HepG2 (cell line): ENCODE results near the gene MYH10. TPM values are rescaled to one million over a fixed set of nuclear protein-coding genes. Genes with fewer than 3 reads are reported as not detected.

Experiments
- ATAC-seq: fragments of 200-7000 bp; cut with Tn5 transposase; 3 replicates; pipeline ENCODE4 v1.9.1; 2020; ENCODE audit warnings: mild to moderate bottlenecking, moderate library complexity
- BruUV-seq: library from RNA; stranded (reverse); fragments of 400-500 nt; replicated peaks from 2 replicates; lab custom pipeline; 2021; lab: Mats Ljungman, UMichigan
- CTCF ChIA-PET: fragments of 300-600 bp; formaldehyde crosslinking; extraction: SDS; loops from one replicate; lab custom pipeline; 2021; ENCODE audit warnings: low total read pairs, inconsistent platforms, low intra/inter-chr PET ratio; lab: Yijun Ruan, JAX
- POLR2A ChIA-PET: fragments of 350-600 bp; sonication (Branson Sonifier 250); formaldehyde crosslinking; loops from one replicate; lab custom pipeline; 2020; ENCODE audit warnings: antibody characterized with exemption, inconsistent platforms; lab: Yijun Ruan, JAX
- DNase-seq: peaks from one replicate; pipeline ENCODE4 v3.0.0-alpha.2; 2015; ENCODE audit warnings: low spot score
- FAIRE-seq: peaks from 3 replicates; lab custom pipeline; 2011; peaks lifted over from hg19 to GRCh38; lab: Jason Lieb, UNC
- H2AFZ ChIP-seq: one replicate; pipeline ENCODE4 v1.6.1; 2011; ENCODE audit warnings: low read length, inconsistent platforms
- H3K27ac ChIP-seq: fragments of 300-600 bp; 3 replicates; pipeline ENCODE4 v1.8.0; 2011; ENCODE audit warnings: mixed run types, mild to moderate bottlenecking, mixed read lengths, low read length, inconsistent platforms; ENCODE audit not compliant: insufficient read depth; ENCODE audit errors: extremely low read length
- H3K27me3 ChIP-seq, 2 experiments: fragments of 200-600 bp in 1 of 2; 2 replicates in 1 of 2; 3 replicates in 1 of 2; pipeline versions ENCODE4 v1.6.0 to v1.8.0; 2011; ENCODE audit warnings: low read length in 2 of 2, mild to moderate bottlenecking in 2 of 2, moderate library complexity in 2 of 2, inconsistent platforms in 1 of 2; ENCODE audit not compliant: insufficient read depth in 2 of 2, control insufficient read depth in 1 of 2
- H3K36me3 ChIP-seq, 2 experiments: fragments of 200-600 bp in 1 of 2; replicated peaks in 1 of 2; 2 replicates in 1 of 2; 3 replicates in 1 of 2; pipeline versions ENCODE4 v1.5.1 to v1.8.0; 2011; ENCODE audit warnings: low read length in 2 of 2, inconsistent platforms in 1 of 2; ENCODE audit not compliant: insufficient read depth in 2 of 2, control insufficient read depth in 1 of 2
- H3K4me1 ChIP-seq: 2 replicates; pipeline ENCODE4 v1.5.1; 2012; ENCODE audit warnings: low read length, inconsistent platforms; ENCODE audit not compliant: insufficient read depth
- H3K4me2 ChIP-seq: 2 replicates; pipeline ENCODE4 v1.6.0; 2011; ENCODE audit warnings: low read depth, low read length, inconsistent platforms
- H3K4me3 ChIP-seq, 3 experiments: fragments of 200-600 bp in 1 of 3; sonication (generic), shearing (Covaris generic) in 1 of 3; replicated peaks in 1 of 3; 2 replicates each; pipeline ENCODE4 v1.5.1; 2011 to 2016; ENCODE audit warnings: low read length in 3 of 3, inconsistent platforms in 2 of 3, low read depth in 2 of 3, mild to moderate bottlenecking in 2 of 3, control low read depth in 1 of 3, mixed read lengths in 1 of 3; ENCODE audit not compliant: insufficient read depth in 1 of 3
- H3K79me2 ChIP-seq: one replicate; pipeline ENCODE4 v1.6.1; 2011; ENCODE audit warnings: low read length, inconsistent platforms; ENCODE audit not compliant: insufficient read depth
- H3K9ac ChIP-seq: 2 replicates; pipeline ENCODE4 v1.6.0; 2011; ENCODE audit warnings: mild to moderate bottlenecking, low read depth, low read length, inconsistent platforms; ENCODE audit not compliant: insufficient read depth
- H3K9me3 ChIP-seq: 2 replicates; pipeline ENCODE4 v1.5.1; 2012; ENCODE audit warnings: mild to moderate bottlenecking, low read length
- H4K20me1 ChIP-seq: 2 replicates; pipeline ENCODE4 v1.6.0; 2011; ENCODE audit warnings: inconsistent platforms, mild to moderate bottlenecking, low read length, moderate library complexity; ENCODE audit not compliant: insufficient read depth
- FOSL1 ChIP-seq: sonication (generic); formaldehyde crosslinking; IDR thresholded peaks from 2 replicates; pipeline ENCODE4 v1.9.0; 2021; ENCODE audit warnings: missing genetic modification reagents, borderline replicate concordance
- PCBP2 ChIP-seq: fragments of 200-400 bp; formaldehyde crosslinking; optimal IDR thresholded peaks from 2 replicates; pipeline ENCODE3; 2018; ENCODE audit warnings: low read length, low read depth; ENCODE audit not compliant: poor library complexity, severe bottlenecking
- POLR2G ChIP-seq: fragments of 200-400 bp; formaldehyde crosslinking; IDR thresholded peaks from 2 replicates; pipeline ENCODE4 v1.6.1; 2018; ENCODE audit warnings: mild to moderate bottlenecking, low read depth, low read length, moderate library complexity
- STAG1 ChIP-seq: sonication (generic); formaldehyde crosslinking; IDR thresholded peaks from 2 replicates; pipeline ENCODE4 v1.4.0; 2020; ENCODE audit warnings: missing genetic modification reagents
- ZNF546 ChIP-seq: sonication (generic); formaldehyde crosslinking; conservative IDR thresholded peaks from 2 replicates; pipeline ENCODE4 v1.8.1; 2023; ENCODE audit warnings: mild to moderate bottlenecking, missing genetic modification reagents
- ZNF816 ChIP-seq: sonication (generic); formaldehyde crosslinking; IDR thresholded peaks from 2 replicates; pipeline ENCODE4 v1.8.0; 2022; ENCODE audit warnings: missing genetic modification reagents, mild to moderate bottlenecking, borderline replicate concordance
- WGBS: methylation state at CpG from one replicate; pipeline ENCODE4 v1.1.6; 2017; ENCODE audit warnings: low lambda C conversion rate; 5-methylcytosine and 5-hydroxymethylcytosine counted together
- in situ Hi-C: cut with HindIII; loops from 2 replicates; pipeline ENCODE4 v1.10.0; 2017; ENCODE audit warnings: low pct_unique_long_range_greater_than_20kb; ENCODE audit not compliant: extremely low pct_ligation_motif_present
- intact Hi-C: fragments of 100-400 bp; cut with micrococcal nuclease; formaldehyde crosslinking; loops from one replicate; pipeline ENCODE4 v1.10.0; 2022; ENCODE audit not compliant: unreplicated experiment
- polyA plus RNA-seq, 8 experiments: library from polyadenylated mRNA; depleted of rRNA in 3 of 8; stranded (reverse) in 7 of 8; unstranded in 1 of 8; fragments of >200 nt; fragmentation: Illumina TruSeq in 4 of 8; extraction: Trizol in 4 of 8; gene quantifications; 2 replicates each; pipeline versions ENCODE4 v1.2.1 to v1.2.3, GENCODE V29; 2011 to 2016; ENCODE audit warnings: low read depth in 4 of 8, missing spikeins in 1 of 8, mixed read lengths in 1 of 8; ENCODE audit not compliant: insufficient read depth in 1 of 8
- total RNA-seq, 5 experiments: library from RNA; depleted of rRNA; stranded (reverse); fragments of >200 nt; fragmentation: Illumina TruSeq; extraction: Trizol; gene quantifications; 2 replicates each; pipeline ENCODE4 v1.2.3, GENCODE V29; 2016; ENCODE audit warnings: low read depth in 1 of 5
- TF ChIP-seq, protein P1 (sequence below): sonication (generic); formaldehyde crosslinking; IDR thresholded peaks from 2 replicates; pipeline ENCODE4 v1.5.0; 2020; ENCODE audit warnings: mild to moderate bottlenecking, missing genetic modification reagents, moderate library complexity
- TF ChIP-seq, protein P2 (sequence below): IDR thresholded peaks from 2 replicates; pipeline ENCODE4 v1.6.1; 2016; ENCODE audit warnings: missing genetic modification reagents, missing compliant biosample characterization

MYH10 gene
- total and polyA plus RNA-seq, 2 of the 13 experiments (the other 11 are each of a cell fraction or from before 2014, with no cell fraction given): 43.4 to 68.6 TPM

DNA sequence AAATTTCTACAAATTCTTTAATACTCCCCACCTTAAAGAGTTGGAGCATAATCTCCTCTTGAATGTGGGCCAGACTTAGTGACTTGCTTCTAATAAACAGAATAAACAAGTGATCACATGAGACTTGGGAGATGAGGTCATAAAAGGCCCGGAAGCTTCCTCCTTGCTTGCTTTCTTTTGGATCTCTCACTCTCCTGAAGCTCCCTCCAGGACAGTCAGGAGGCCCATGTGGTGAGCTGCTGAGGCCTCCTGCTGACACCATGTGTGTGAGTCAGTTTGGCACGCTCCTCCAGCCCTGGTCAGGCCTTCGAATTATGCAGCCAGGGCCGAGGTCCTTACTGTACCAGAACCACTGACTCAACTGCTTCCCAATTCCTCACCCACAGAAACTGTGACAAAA lies 141.6 kb downstream of the MYH10 start:
- WGBS: 96% methylated on average over 4 of the region's 4 CpGs
- Histone ChIP-seq H4K20me1 (no peaks in the 10 kb centered on the region), H3K4me2 (no peak overlapping the region), H3K4me1 (peaks cover 9% of the 10 kb centered on the region; the same call in 1 of the 2 replicates), H3K9me3 (peaks cover 5% of the 10 kb centered on the region; the same call in 1 of the 2 replicates), H3K27me3 (no peaks in the 10 kb centered on the region), H3K36me3 (peaks cover 39 to 91% of the 10 kb centered on the region in 2 experiments), H3K9ac (no peak overlapping the region), H3K4me3 (no peak overlapping the region), H3K27ac (no peak overlapping the region)
- peak; percentile 48 for ATAC-seq
- no peak for FAIRE-seq
- no TSS peak for BruUV-seq
- no peak for DNase-seq
- intact Hi-C loops (no loop called here), in situ Hi-C loops (no loop called here)
- POLR2A ChIA-PET: no interaction called here
- TF ChIP-seq, protein P1, sequence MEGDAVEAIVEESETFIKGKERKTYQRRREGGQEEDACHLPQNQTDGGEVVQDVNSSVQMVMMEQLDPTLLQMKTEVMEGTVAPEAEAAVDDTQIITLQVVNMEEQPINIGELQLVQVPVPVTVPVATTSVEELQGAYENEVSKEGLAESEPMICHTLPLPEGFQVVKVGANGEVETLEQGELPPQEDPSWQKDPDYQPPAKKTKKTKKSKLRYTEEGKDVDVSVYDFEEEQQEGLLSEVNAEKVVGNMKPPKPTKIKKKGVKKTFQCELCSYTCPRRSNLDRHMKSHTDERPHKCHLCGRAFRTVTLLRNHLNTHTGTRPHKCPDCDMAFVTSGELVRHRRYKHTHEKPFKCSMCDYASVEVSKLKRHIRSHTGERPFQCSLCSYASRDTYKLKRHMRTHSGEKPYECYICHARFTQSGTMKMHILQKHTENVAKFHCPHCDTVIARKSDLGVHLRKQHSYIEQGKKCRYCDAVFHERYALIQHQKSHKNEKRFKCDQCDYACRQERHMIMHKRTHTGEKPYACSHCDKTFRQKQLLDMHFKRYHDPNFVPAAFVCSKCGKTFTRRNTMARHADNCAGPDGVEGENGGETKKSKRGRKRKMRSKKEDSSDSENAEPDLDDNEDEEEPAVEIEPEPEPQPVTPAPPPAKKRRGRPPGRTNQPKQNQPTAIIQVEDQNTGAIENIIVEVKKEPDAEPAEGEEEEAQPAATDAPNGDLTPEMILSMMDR: peak; percentile 15; the same call in 1 of the 2 replicates
- TF ChIP-seq STAG1 (peak; percentile 21), PCBP2 (no peak)
- TF ChIP-seq, all 625 proteins: peak for 2
- no peaks in the 10 kb centered on the region for H3K79me2 ChIP-seq
- CTCF ChIA-PET: no interaction called here
- H2AFZ ChIP-seq: no peak overlapping the region

DNA sequence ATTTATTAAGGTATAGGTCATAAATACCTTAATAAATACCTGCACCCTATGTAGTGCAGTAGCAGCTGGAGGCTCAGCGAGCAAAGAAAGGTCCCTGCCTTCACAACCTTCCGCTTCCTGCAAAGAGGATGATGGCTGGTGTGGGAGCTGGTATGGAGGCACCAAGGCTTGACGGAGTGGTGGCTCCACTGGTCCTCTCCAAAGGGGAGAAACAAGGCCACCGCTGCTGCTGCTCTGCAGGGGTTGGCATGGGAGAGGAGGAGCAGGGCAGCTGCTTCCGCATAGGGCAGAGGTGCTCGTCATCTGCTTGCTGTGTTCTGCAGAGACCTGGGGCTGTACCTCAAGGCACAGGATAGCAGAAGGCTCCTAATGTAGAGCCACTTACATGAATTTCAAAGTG lies 142.0 kb downstream of the MYH10 start:
- DNase-seq: no peak
- H3K27ac ChIP-seq: no peak overlapping the region
- no peak for TF ChIP-seq ZNF546 (CRISPR knock-in tag)
- 0 out of 2 replicates have a peak, but pooled peaks have one; percentile 35 for TF ChIP-seq POLR2G
- TF ChIP-seq, protein P2, sequence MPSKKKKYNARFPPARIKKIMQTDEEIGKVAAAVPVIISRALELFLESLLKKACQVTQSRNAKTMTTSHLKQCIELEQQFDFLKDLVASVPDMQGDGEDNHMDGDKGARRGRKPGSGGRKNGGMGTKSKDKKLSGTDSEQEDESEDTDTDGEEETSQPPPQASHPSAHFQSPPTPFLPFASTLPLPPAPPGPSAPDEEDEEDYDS: no peak
- TF ChIP-seq FOSL1 (CRISPR knock-in tag): no peak
- TF ChIP-seq ZNF816 (CRISPR knock-in tag): no peak
- TF ChIP-seq, all 625 proteins: peak for 1
- CTCF ChIA-PET: no interaction called here
- H2AFZ ChIP-seq: no peak overlapping the region
- 94% methylated on average over 6 of the region's 6 CpGs for whole genome bisulfite sequencing
- intact Hi-C loops (no loop called here), in situ Hi-C loops (no loop called here)
- no peaks in the 10 kb centered on the region for H4K20me1 ChIP-seq
- H3K4me1 ChIP-seq: peaks cover 9% of the 10 kb centered on the region; the same call in 1 of the 2 replicates
- no peak overlapping the region for H3K9ac ChIP-seq
- peaks cover 5% of the 10 kb centered on the region; the same call in 1 of the 2 replicates for H3K9me3 ChIP-seq
- ATAC-seq (peak; percentile 29; the same call in 2 of the 3 replicates), FAIRE-seq (no peak)
- no peak overlapping the region for H3K4me3 ChIP-seq
- H3K4me2 ChIP-seq: no peak overlapping the region
- H3K79me2 ChIP-seq: no peaks in the 10 kb centered on the region
- H3K27me3 ChIP-seq: no peaks in the 10 kb centered on the region
- BruUV-seq: no TSS peak
- POLR2A ChIA-PET: no interaction called here
- peaks cover 37 to 91% of the 10 kb centered on the region in 2 experiments for H3K36me3 ChIP-seq
